H1 (cell line): ENCODE results near the gene PPP1CC. TPM values are rescaled to one million over a fixed set of nuclear protein-coding genes. Genes with fewer than 3 reads are reported as not detected.

ENCODE experiments used
- CTCF ChIA-PET: fragments of 300-600 bp; sonication (Branson Sonifier 250); formaldehyde crosslinking; loops from one replicate; lab custom pipeline; 2021; ENCODE audit not compliant: partially characterized antibody; lab: Charles Lee
- POLR2A ChIA-PET: fragments of 300-600 bp; sonication (Branson Sonifier 250); formaldehyde crosslinking; loops from one replicate; lab custom pipeline; 2021; ENCODE audit warnings: inconsistent platforms; ENCODE audit not compliant: partially characterized antibody; lab: Charles Lee
- DNase-seq, 2 experiments: peaks; one replicate each; pipeline versions ENCODE4 v3.0.0 to v3.0.0-alpha.2; 2010 to 2022; ENCODE audit warnings: low spot score in 2 of 2, low read depth in 1 of 2, mixed read lengths in 1 of 2
- FAIRE-seq: peaks from 2 replicates; lab custom pipeline; 2011; peaks lifted over from hg19 to GRCh38; lab: Jason Lieb, UNC
- H2AFZ ChIP-seq: 2 replicates; pipeline ENCODE4 v1.8.1; 2012; ENCODE audit warnings: low read length, inconsistent platforms
- H2AK5ac ChIP-seq: 2 replicates; pipeline ENCODE4 v1.6.1; 2013; ENCODE audit warnings: low read depth, low read length
- H2BK120ac ChIP-seq: replicated peaks from 2 replicates; pipeline ENCODE3; 2013; ENCODE audit warnings: low read depth, low read length, inconsistent platforms
- H2BK12ac ChIP-seq: 2 replicates; pipeline ENCODE4 v1.6.1; 2013; ENCODE audit warnings: low read depth, low read length
- H2BK15ac ChIP-seq: 2 replicates; pipeline ENCODE4 v1.6.1; 2013; ENCODE audit warnings: low read length
- H2BK20ac ChIP-seq: 2 replicates; pipeline ENCODE4 v1.6.1; 2013; ENCODE audit warnings: low read length
- H2BK5ac ChIP-seq: 2 replicates; pipeline ENCODE4 v1.6.1; 2013; ENCODE audit warnings: low read depth, low read length
- H3K14ac ChIP-seq: 2 replicates; pipeline ENCODE4 v1.6.1; 2013; ENCODE audit warnings: inconsistent platforms; ENCODE audit not compliant: insufficient read length
- H3K18ac ChIP-seq: 2 replicates; pipeline ENCODE4 v1.6.1; 2013; ENCODE audit warnings: low read length; ENCODE audit errors: extremely low read depth
- H3K23ac ChIP-seq: 2 replicates; pipeline ENCODE4 v1.6.1; 2013; ENCODE audit warnings: inconsistent platforms; ENCODE audit not compliant: insufficient read length
- H3K23me2 ChIP-seq: 2 replicates; pipeline ENCODE4 v1.6.1; 2013; ENCODE audit warnings: low read depth, low read length
- H3K27ac ChIP-seq: 2 replicates; pipeline ENCODE4 v1.6.1; 2011; ENCODE audit warnings: low read depth, low read length, inconsistent platforms
- H3K27me3 ChIP-seq, 4 experiments: replicated peaks in 1 of 4; 1 replicate in 1 of 4; 2 replicates in 3 of 4; pipeline versions ENCODE4 v1.6.1 to v1.8.1; 2011 to 2013; ENCODE audit warnings: low read length in 3 of 4, mild to moderate bottlenecking in 3 of 4, inconsistent platforms in 2 of 4, mixed read lengths in 2 of 4, moderate library complexity in 1 of 4; ENCODE audit not compliant: control insufficient read depth in 3 of 4, insufficient read depth in 3 of 4; ENCODE audit errors: extremely low read depth in 1 of 4
- H3K36me3 ChIP-seq, 4 experiments: 2 replicates each; pipeline versions ENCODE4 v1.6.1 to v1.8.1; 2011 to 2013; ENCODE audit warnings: mild to moderate bottlenecking in 4 of 4, low read length in 3 of 4, moderate library complexity in 2 of 4, control low read depth in 1 of 4, inconsistent platforms in 1 of 4; ENCODE audit not compliant: insufficient read depth in 4 of 4, control insufficient read depth in 2 of 4
- H3K4ac ChIP-seq: replicated peaks from 2 replicates; pipeline ENCODE3; 2013; ENCODE audit warnings: low read length, low read depth, mixed read lengths, inconsistent platforms; ENCODE audit not compliant: insufficient read length
- H3K4me1 ChIP-seq, 4 experiments: replicated peaks in 1 of 4; 1 replicate in 1 of 4; 2 replicates in 3 of 4; pipeline versions ENCODE4 v1.6.1 to v1.8.1; 2011 to 2013; ENCODE audit warnings: low read length in 3 of 4, inconsistent platforms in 2 of 4, mixed read lengths in 1 of 4; ENCODE audit not compliant: insufficient read depth in 4 of 4, control insufficient read depth in 3 of 4
- H3K4me2 ChIP-seq, 2 experiments: 2 replicates each; pipeline versions ENCODE4 v1.6.1 to v1.8.1; 2011 to 2013; ENCODE audit warnings: low read depth in 2 of 2, low read length in 2 of 2, control low read depth in 1 of 2, inconsistent platforms in 1 of 2, mild to moderate bottlenecking in 1 of 2; ENCODE audit not compliant: insufficient read depth in 1 of 2
- H3K4me3 ChIP-seq, 4 experiments: fragments of 200-600, 300-600 bp in 1 of 4; sonication (generic), shearing (Covaris generic), sonication (Bioruptor Twin) in 1 of 4; 2 replicates each; pipeline versions ENCODE4 v1.5.1 to v1.8.1; 2011 to 2016; ENCODE audit warnings: low read length in 4 of 4, low read depth in 3 of 4, control low read depth in 2 of 4, inconsistent platforms in 2 of 4, mild to moderate bottlenecking in 2 of 4, mixed read lengths in 1 of 4, moderate library complexity in 1 of 4; ENCODE audit not compliant: insufficient read depth in 2 of 4; ENCODE audit errors: extremely low read depth in 1 of 4
- H3K56ac ChIP-seq: replicated peaks from 2 replicates; pipeline ENCODE3; 2013; ENCODE audit warnings: low read depth, mild to moderate bottlenecking, mixed read lengths, low read length, inconsistent platforms; ENCODE audit not compliant: insufficient read length
- H3K79me1 ChIP-seq: 2 replicates; pipeline ENCODE4 v1.6.1; 2013; ENCODE audit warnings: low read depth, low read length, control low read depth
- H3K79me2 ChIP-seq, 2 experiments: 2 replicates each; pipeline versions ENCODE4 v1.6.1 to v1.8.1; 2012 to 2013; ENCODE audit warnings: low read length in 2 of 2, mild to moderate bottlenecking in 2 of 2, inconsistent platforms in 1 of 2; ENCODE audit not compliant: insufficient read depth in 2 of 2, control insufficient read depth in 1 of 2
- H3K9ac ChIP-seq, 4 experiments: replicated peaks in 1 of 4; 1 replicate in 1 of 4; 2 replicates in 3 of 4; pipeline versions ENCODE4 v1.6.1 to v1.8.1; 2011 to 2013; ENCODE audit warnings: low read depth in 3 of 4, low read length in 3 of 4, control low read depth in 2 of 4, mild to moderate bottlenecking in 2 of 4, moderate library complexity in 2 of 4, inconsistent platforms in 1 of 4; ENCODE audit errors: extremely low read depth in 1 of 4
- H3K9me3 ChIP-seq, 2 experiments: 2 replicates each; pipeline versions ENCODE4 v1.6.1 to v1.8.1; 2012 to 2013; ENCODE audit warnings: mild to moderate bottlenecking in 2 of 2, moderate library complexity in 2 of 2, control low read depth in 1 of 2, inconsistent platforms in 1 of 2, low read depth in 1 of 2, low read length in 1 of 2, mixed read lengths in 1 of 2; ENCODE audit not compliant: insufficient read depth in 2 of 2
- H4K20me1 ChIP-seq, 2 experiments: replicated peaks in 1 of 2; 2 replicates each; pipeline versions ENCODE3 to v1.8.1; 2011 to 2013; ENCODE audit warnings: inconsistent platforms in 2 of 2, low read length in 2 of 2, mild to moderate bottlenecking in 1 of 2; ENCODE audit not compliant: insufficient read depth in 2 of 2, control insufficient read depth in 1 of 2
- H4K5ac ChIP-seq: 2 replicates; pipeline ENCODE4 v1.6.1; 2013; ENCODE audit warnings: low read length, low read depth, mixed read lengths, inconsistent platforms; ENCODE audit not compliant: insufficient read length
- H4K8ac ChIP-seq: 2 replicates; pipeline ENCODE4 v1.8.0; 2013; ENCODE audit warnings: mild to moderate bottlenecking, moderate library complexity, low read length, inconsistent platforms; ENCODE audit not compliant: insufficient read depth; ENCODE audit errors: extremely low read depth
- H4K91ac ChIP-seq: replicated peaks from 2 replicates; pipeline ENCODE3; 2013; ENCODE audit warnings: low read length, mixed read lengths, inconsistent platforms; ENCODE audit not compliant: insufficient read length
- JUND ChIP-seq: IDR thresholded peaks from 2 replicates; pipeline ENCODE4 v1.6.1; 2011; ENCODE audit warnings: mild to moderate bottlenecking, improper control_type of control experiment, low read length
- KDM5A ChIP-seq: fragments of 200-600 bp; IDR thresholded peaks from 2 replicates; pipeline ENCODE4 v1.7.1; 2012; ENCODE audit warnings: mild to moderate bottlenecking, low read length, inconsistent platforms, mixed read lengths
- SP1 ChIP-seq: IDR thresholded peaks from 2 replicates; pipeline ENCODE4 v1.6.1; 2011; ENCODE audit warnings: low read depth, low read length
- SP4 ChIP-seq: IDR thresholded peaks from 2 replicates; pipeline ENCODE4 v1.6.1; 2012; ENCODE audit warnings: low read length, inconsistent platforms
- WGBS, 2 experiments: shearing (Covaris generic) in 1 of 2; methylation state at CpG; one replicate each; pipeline versions ENCODE4 v1.1.6 to v1.1.7; 2013 to 2015; ENCODE audit warnings: low lambda C conversion rate in 2 of 2, mixed read lengths in 2 of 2, inconsistent platforms in 1 of 2, low coverage in 1 of 2, missing lambda C conversion rate in 1 of 2; ENCODE audit not compliant: insufficient replicate concordance in 2 of 2, insufficient coverage in 1 of 2, insufficient read length in 1 of 2; ENCODE audit errors: extremely low coverage in 1 of 2, missing lambda C conversion rate in 1 of 2; 5-methylcytosine and 5-hydroxymethylcytosine counted together
- polyA plus RNA-seq, 7 experiments: library from polyadenylated mRNA; depleted of rRNA in 3 of 7; stranded (reverse) in 5 of 7; unstranded in 2 of 7; fragments of >200 nt in 5 of 7; fragments of 200-250 nt in 2 of 7; gene quantifications; 1 replicate in 5 of 7; 2 replicates in 1 of 7; 4 replicates in 1 of 7; pipeline versions ENCODE4 v1.2.1 to v1.2.3, GENCODE V29; 2011 to 2013; ENCODE audit warnings: missing spikeins in 2 of 7, mixed read lengths in 2 of 7
- total RNA-seq: library from RNA; stranded (reverse); fragmentation: NEBNext Ultra II Directional; extraction: Animal tissue kit (Norgen Biotek cat#: 25700); gene quantifications from 2 replicates; pipeline ENCODE4 v1.2.1, GENCODE V29; 2021
- TF ChIP-seq, protein P1 (sequence below), 3 experiments: IDR thresholded peaks; 1 replicate in 2 of 3; 2 replicates in 1 of 3; pipeline versions ENCODE4 v1.5.1 to v1.6.1; 2011; ENCODE audit warnings: low read length in 3 of 3, mild to moderate bottlenecking in 3 of 3, inconsistent platforms in 2 of 3, low read depth in 1 of 3, moderate library complexity in 1 of 3; ENCODE audit not compliant: insufficient read depth in 1 of 3; ENCODE audit errors: control extremely low read depth in 1 of 3

Gene PPP1CC
- total and polyA plus RNA-seq, 2 of the 8 experiments (the other 6 are each of a cell fraction or from before 2014, with no cell fraction given) = 193 to 350 TPM

- H3K4me1 ChIP-seq = peaks cover 2 to 13% (median 8%) of the 10 kb centered on the region in 4 experiments; a peak in 5 of 7 replicates
- FAIRE-seq (no peak), DNase-seq (no peak)
- no peak overlapping the region for H4K91ac ChIP-seq
- peaks cover 15% of the 10 kb centered on the region for H3K23me2 ChIP-seq
- no peak overlapping the region for H2BK15ac ChIP-seq
- no peak overlapping the region for H3K4ac ChIP-seq
- no peak overlapping the region for H3K27ac ChIP-seq
- no peaks in the 10 kb centered on the region for H3K79me1 ChIP-seq
- no peak overlapping the region for H3K14ac ChIP-seq
- H3K79me2 ChIP-seq = peaks cover 71 to 84% of the 10 kb centered on the region in 2 experiments
- H4K5ac ChIP-seq = no peak overlapping the region
- H3K9ac ChIP-seq = no peak overlapping the region; a peak in 1 of 7 replicates
- CTCF ChIA-PET = interaction anchor here (1.2 to 1.5 kb wide), 2 partner anchors 9 to 108 kb away, joined by 3 read pairs; no protein-coding TSS in a partner anchor
- H2BK20ac ChIP-seq = no peak overlapping the region
- POLR2A ChIA-PET = interaction anchor here (0.7 to 5.2 kb wide), 3 partner anchors 9 to 13 kb away, joined by 3 to 27 read pairs (median 3); no protein-coding TSS in a partner anchor
- H3K9me3 ChIP-seq = no peaks in the 10 kb centered on the region
- H4K8ac ChIP-seq = no peak overlapping the region
- H3K23ac ChIP-seq = no peak overlapping the region
- H2AFZ ChIP-seq = no peak overlapping the region
- peak overlapping the region in 3 of 4 experiments; percentile 10 to 91 (median 10); a peak in 5 of 8 replicates for H3K4me3 ChIP-seq
- H3K4me2 ChIP-seq = peak overlapping the region; percentile 80 to 93
- H3K36me3 ChIP-seq = peaks cover 0 to 11% (median 2%) of the 10 kb centered on the region in 4 experiments; a peak in 2 of 8 replicates
- no peaks in the 10 kb centered on the region for H3K27me3 ChIP-seq
- no peak overlapping the region for H2AK5ac ChIP-seq
- no peak overlapping the region for H2BK12ac ChIP-seq
- H2BK120ac ChIP-seq = no peak overlapping the region
- H3K18ac ChIP-seq = no peak overlapping the region
- no peak overlapping the region for H2BK5ac ChIP-seq
- H3K56ac ChIP-seq = no peak overlapping the region
- H4K20me1 ChIP-seq = peaks cover 28 to 45% of the 10 kb centered on the region in 2 experiments
- WGBS, 2 experiments = 76% methylated on average over 3 of the region's 3 CpGs; no CpG with 5 or more reads in 1 of the 2 experiments
- no peak for TF ChIP-seq SP1
- no peak for TF ChIP-seq KDM5A
- TF ChIP-seq JUND = no peak
- TF ChIP-seq, protein P1, sequence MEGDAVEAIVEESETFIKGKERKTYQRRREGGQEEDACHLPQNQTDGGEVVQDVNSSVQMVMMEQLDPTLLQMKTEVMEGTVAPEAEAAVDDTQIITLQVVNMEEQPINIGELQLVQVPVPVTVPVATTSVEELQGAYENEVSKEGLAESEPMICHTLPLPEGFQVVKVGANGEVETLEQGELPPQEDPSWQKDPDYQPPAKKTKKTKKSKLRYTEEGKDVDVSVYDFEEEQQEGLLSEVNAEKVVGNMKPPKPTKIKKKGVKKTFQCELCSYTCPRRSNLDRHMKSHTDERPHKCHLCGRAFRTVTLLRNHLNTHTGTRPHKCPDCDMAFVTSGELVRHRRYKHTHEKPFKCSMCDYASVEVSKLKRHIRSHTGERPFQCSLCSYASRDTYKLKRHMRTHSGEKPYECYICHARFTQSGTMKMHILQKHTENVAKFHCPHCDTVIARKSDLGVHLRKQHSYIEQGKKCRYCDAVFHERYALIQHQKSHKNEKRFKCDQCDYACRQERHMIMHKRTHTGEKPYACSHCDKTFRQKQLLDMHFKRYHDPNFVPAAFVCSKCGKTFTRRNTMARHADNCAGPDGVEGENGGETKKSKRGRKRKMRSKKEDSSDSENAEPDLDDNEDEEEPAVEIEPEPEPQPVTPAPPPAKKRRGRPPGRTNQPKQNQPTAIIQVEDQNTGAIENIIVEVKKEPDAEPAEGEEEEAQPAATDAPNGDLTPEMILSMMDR (IDR thresholded peaks at IDR 0.05; ENCODE audit: control extremely low read depth in 1 of 3, insufficient read depth in 1 of 3, low read depth in 1 of 3, low read length in 3 of 3) = no peak
- no peak for TF ChIP-seq SP4
Measured at GRCh38 chr12:110739894-110740293, 2.8 kb downstream of the PPP1CC start.
